DMS114 treated with DMSO at 0.1 percent for 48 hours (cell line): ENCODE results near the gene MEP1B.
"Not testable (repeated sequence)": the region's sequence is repeated elsewhere in the genome, so short reads cannot be mapped to it uniquely, and the experiment has no call there.

ENCODE experiments used
- DNase-seq: peaks from one replicate; lab custom pipeline; 2025; ENCODE audit not compliant: unreplicated experiment; lab: John Stamatoyannopoulos, UW

The MEP1B gene

GRCh38 chr18:32208577-32208976 lies 18.7 kb downstream of the MEP1B start:
- DNase-seq = no peak

GRCh38 chr18:32209685-32210445 lies 20.0 kb downstream of the MEP1B start:
- DNase-seq = no peak

- no peak for DNase-seq
These were observed 23.9 kb downstream of the MEP1B start for GRCh38 chr18:32213693-32214092.

- DNase-seq = no peak
These were observed 26.6 kb downstream of the MEP1B start for GRCh38 chr18:32216390-32216789.

GRCh38 chr18:32219431-32220018 lies 29.7 kb downstream of the MEP1B start:
- no peak for DNase-seq

- DNase-seq = not testable (repeated sequence)
These were observed 43.5 kb downstream of the MEP1B start for GRCh38 chr18:32233348-32233747.

GRCh38 chr18:32237049-32237448 lies 47.2 kb downstream of the MEP1B start:
- no peak for DNase-seq

GRCh38 chr18:32238635-32239268 lies 48.9 kb downstream of the MEP1B start:
- DNase-seq = no peak

GRCh38 chr18:32242395-32242794 lies 52.6 kb downstream of the MEP1B start:
- no peak for DNase-seq

- DNase-seq = no peak
These were observed 53.5 kb downstream of the MEP1B start for GRCh38 chr18:32243358-32243757.

- DNase-seq = no peak
These were observed 55.0 kb downstream of the MEP1B start for GRCh38 chr18:32244881-32245280.

GRCh38 chr18:32249147-32249929 lies 59.5 kb downstream of the MEP1B start:
- DNase-seq = no peak

- no peak for DNase-seq
These were observed 61.6 kb downstream of the MEP1B start for GRCh38 chr18:32251466-32251865.

GRCh38 chr18:32252141-32252860 lies 62.5 kb downstream of the MEP1B start:
- DNase-seq = no peak

GRCh38 chr18:32255570-32255969 lies 65.7 kb downstream of the MEP1B start:
- DNase-seq = no peak

GRCh38 chr18:32257084-32257785 lies 67.4 kb downstream of the MEP1B start:
- DNase-seq = no peak

- DNase-seq = no peak
These were observed 68.3 kb downstream of the MEP1B start for GRCh38 chr18:32258148-32258547.

- no peak for DNase-seq
These were observed 68.8 kb downstream of the MEP1B start for GRCh38 chr18:32258558-32259204.

- no peak for DNase-seq
These were observed 69.7 kb downstream of the MEP1B start for GRCh38 chr18:32259553-32259952.

GRCh38 chr18:32261003-32261402 lies 71.2 kb downstream of the MEP1B start:
- no peak for DNase-seq
